ENCODE data around the gene RAD51AP1. TPM values are rescaled to one million over a fixed set of nuclear protein-coding genes. Genes with fewer than 3 reads are reported as not detected.
A peak's percentile ranks its signal among the peaks of the same experiment; 100 is the strongest.

Gene RAD51AP1
- total and polyA plus RNA-seq, 5 experiments from 2014 or later = 0.74 to 2.0 (median 1.6) TPM

DNA sequence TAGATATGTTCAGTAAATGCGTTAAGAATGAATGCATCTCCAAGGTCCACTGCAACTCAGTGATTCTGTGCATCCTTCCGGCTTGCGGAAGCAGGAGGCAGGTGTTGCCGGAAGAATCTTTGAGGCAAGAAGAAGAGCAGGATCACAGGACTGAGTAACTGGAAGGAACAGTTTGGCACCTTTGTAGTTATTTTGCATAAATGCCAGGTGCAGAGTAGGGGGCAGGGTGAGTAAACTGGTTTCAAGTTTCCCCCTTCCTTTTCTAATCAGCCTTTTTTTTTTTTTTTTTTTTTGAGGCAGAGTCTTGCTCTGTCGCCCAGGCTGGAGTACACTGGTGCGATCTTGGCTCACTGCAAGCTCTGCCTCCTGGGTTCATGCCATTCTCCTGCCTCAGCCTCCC, 45.6 kb downstream of the RAD51AP1 start:
- POLR2A ChIA-PET = no interaction called here
- Mint-ChIP-seq H3K4me3 (no peak overlapping the region), H3K27me3 (peaks cover 6 to 31% (median 11%) of the 10 kb centered on the region in 5 donors)

DNA sequence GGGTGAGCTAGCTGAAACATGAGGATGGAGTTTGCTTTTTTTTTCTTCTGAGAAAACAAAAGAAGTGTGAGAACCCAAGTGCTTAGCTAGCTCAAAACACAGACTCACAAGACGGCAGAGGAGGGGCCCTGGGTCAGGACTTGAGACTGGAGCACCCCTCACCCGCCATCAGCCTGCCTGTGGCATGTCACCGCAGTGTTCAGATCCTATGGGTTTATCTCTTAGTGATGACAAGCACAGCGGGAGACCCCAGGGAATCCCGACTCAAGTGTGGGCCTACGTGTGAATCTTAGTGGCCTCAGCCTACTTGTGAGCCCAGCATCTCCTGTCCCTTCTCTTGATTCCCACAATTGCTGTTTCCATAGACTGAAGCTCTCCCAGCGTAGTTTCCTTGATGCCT, 46.2 kb downstream of the RAD51AP1 start:
- Mint-ChIP-seq H3K36me3 (peaks cover 0 to 4% (median 0%) of the 10 kb centered on the region in 3 donors), H3K4me1 (no peaks in the 10 kb centered on the region), H3K27ac (no peak overlapping the region), H3K4me3 (no peak overlapping the region), H3K9me3 (peaks cover 0 to 4% (median 0%) of the 10 kb centered on the region in 9 donors), H3K27me3 (peaks cover 6 to 31% (median 11%) of the 10 kb centered on the region in 5 donors)
- no peak for DNase-seq
- ATAC-seq = no peak
- POLR2A ChIA-PET = no interaction called here

More for the DNA sequence above, 45.6 kb downstream of the RAD51AP1 start:
- no peak for ATAC-seq
- no peaks in the 10 kb centered on the region for H3K4me1 Mint-ChIP-seq
- DNase-seq = no peak
- no peak overlapping the region for H3K27ac Mint-ChIP-seq
- H3K9me3 Mint-ChIP-seq = no peaks in the 10 kb centered on the region
- H3K36me3 Mint-ChIP-seq = no peaks in the 10 kb centered on the region

DNA sequence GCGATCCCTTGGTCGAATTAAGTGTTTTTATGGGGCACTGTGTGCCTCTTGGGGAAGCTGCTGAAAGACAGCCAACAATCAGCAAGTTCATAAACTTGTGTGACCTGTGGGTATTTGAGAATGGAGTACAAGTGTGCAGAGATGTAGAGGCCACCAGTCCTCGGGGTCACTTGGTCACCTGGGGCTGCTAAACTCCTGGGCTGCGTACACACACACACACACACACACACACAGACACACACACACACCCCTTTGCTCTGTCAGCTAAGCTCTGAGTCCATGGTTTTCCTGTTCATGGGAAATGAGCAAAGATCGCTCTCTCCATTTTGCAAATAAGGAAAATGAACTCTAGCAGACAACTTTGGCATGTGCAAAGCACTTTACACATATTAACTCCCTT, 47.8 kb downstream of the RAD51AP1 start:
- ATAC-seq (no peak), DNase-seq (no peak)
- no peaks in the 10 kb centered on the region for H3K4me1 Mint-ChIP-seq
- H3K27me3 Mint-ChIP-seq = peaks cover 3 to 28% (median 11%) of the 10 kb centered on the region in 5 donors
- H3K27ac Mint-ChIP-seq = no peak overlapping the region
- H3K4me3 Mint-ChIP-seq = no peak overlapping the region
- H3K36me3 Mint-ChIP-seq = peaks cover 0 to 4% (median 0%) of the 10 kb centered on the region in 3 donors
- peaks cover 0 to 4% (median 0%) of the 10 kb centered on the region in 9 donors for H3K9me3 Mint-ChIP-seq
- POLR2A ChIA-PET = no interaction called here

- POLR2A ChIA-PET = no interaction called here
- no peak for DNase-seq
- Mint-ChIP-seq H3K36me3 (peaks cover 0 to 4% (median 0%) of the 10 kb centered on the region in 3 donors), H3K27me3 (peaks cover 3 to 28% (median 11%) of the 10 kb centered on the region in 5 donors), H3K4me3 (no peak overlapping the region), H3K4me1 (no peaks in the 10 kb centered on the region), H3K9me3 (peaks cover 0 to 4% (median 0%) of the 10 kb centered on the region in 9 donors), H3K27ac (no peak overlapping the region)
- ATAC-seq = no peak
These were observed 48.4 kb downstream of the RAD51AP1 start for GRCh38 chr12:4587108-4587507.

DNA sequence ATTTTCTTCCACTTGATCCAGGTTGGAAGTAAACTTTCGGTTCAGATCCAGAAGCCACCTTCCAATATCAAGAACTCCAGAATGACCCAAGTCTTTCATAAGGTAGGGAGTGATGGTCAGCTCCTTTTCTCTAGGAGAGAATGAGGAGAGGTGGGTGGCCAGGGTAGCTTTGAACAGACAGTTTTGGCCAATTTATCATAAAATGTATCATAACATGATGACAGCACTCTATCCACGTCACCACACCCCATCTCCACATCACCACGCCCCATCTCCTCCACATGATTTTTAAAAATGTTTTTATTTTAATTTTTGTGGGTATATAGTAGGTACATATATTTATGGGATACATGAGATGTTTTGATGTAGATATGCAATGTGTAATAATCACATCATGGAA, 50.2 kb downstream of the RAD51AP1 start:
- H3K27ac Mint-ChIP-seq = no peak overlapping the region
- H3K27me3 Mint-ChIP-seq = peaks cover 3 to 23% (median 4%) of the 10 kb centered on the region in 5 donors
- no peaks in the 10 kb centered on the region for H3K4me1 Mint-ChIP-seq
- POLR2A ChIA-PET = no interaction called here
- H3K9me3 Mint-ChIP-seq = peaks cover 0 to 4% (median 0%) of the 10 kb centered on the region in 9 donors
- DNase-seq = no peak
- H3K4me3 Mint-ChIP-seq = no peak overlapping the region
- H3K36me3 Mint-ChIP-seq = peaks cover 0 to 4% (median 0%) of the 10 kb centered on the region in 3 donors
- ATAC-seq = no peak

DNA sequence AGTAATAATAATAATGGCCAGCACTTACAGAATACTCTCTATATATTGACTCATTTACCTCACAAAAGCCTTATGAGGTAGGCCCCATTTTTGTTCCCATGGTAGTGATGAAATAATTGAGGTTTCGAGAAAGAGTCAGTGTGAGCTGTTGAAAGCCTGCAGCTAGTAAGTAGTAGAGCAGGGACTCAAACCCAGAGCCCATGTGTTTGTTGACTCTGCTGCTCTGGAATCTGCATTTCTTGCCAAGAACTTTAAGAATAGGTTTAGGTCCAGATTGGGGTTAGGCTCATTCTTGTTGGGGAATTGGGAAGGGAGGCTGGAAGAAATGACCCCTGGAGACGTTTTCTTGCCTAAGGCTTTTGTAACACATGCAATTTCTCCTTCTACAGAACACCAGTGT, 51.3 kb downstream of the RAD51AP1 start:
- H3K4me3 Mint-ChIP-seq = no peak overlapping the region
- no peaks in the 10 kb centered on the region for H3K4me1 Mint-ChIP-seq
- peaks cover 0 to 4% (median 0%) of the 10 kb centered on the region in 3 donors for H3K36me3 Mint-ChIP-seq
- POLR2A ChIA-PET = no interaction called here
- peaks cover 0 to 25% (median 3%) of the 10 kb centered on the region in 5 donors for H3K27me3 Mint-ChIP-seq
- no peak for ATAC-seq
- no peak overlapping the region for H3K27ac Mint-ChIP-seq
- peaks cover 0 to 4% (median 0%) of the 10 kb centered on the region in 9 donors for H3K9me3 Mint-ChIP-seq
- no peak for DNase-seq

GRCh38 chr12:4591180-4591687, 52.5 kb downstream of the RAD51AP1 start:
- peaks cover 0 to 4% (median 0%) of the 10 kb centered on the region in 9 donors for H3K9me3 Mint-ChIP-seq
- ATAC-seq (no peak), DNase-seq (no peak)
- H3K27ac Mint-ChIP-seq = no peak overlapping the region
- H3K27me3 Mint-ChIP-seq = peaks cover 0 to 23% (median 2%) of the 10 kb centered on the region in 5 donors
- H3K36me3 Mint-ChIP-seq = peaks cover 0 to 4% (median 0%) of the 10 kb centered on the region in 3 donors
- POLR2A ChIA-PET = no interaction called here
- H3K4me3 Mint-ChIP-seq = no peak overlapping the region
- H3K4me1 Mint-ChIP-seq = no peaks in the 10 kb centered on the region

DNA sequence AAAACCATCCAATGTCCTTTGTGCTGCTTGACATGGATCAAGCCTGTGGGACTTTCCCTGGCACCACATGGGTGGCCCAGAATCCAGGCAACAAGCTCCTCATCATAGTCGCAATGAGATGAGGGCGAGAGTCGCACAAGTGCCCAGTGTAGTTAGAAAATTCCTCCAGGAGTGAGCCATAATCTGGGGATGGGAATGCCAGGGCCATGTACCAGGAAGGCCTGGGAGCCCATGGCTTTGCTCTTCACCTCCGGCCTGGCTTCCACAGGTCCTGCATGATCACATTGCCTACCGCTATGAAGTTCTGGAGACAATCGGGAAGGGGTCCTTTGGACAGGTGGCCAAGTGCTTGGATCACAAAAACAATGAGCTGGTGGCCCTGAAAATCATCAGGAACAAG, 57.2 kb downstream of the RAD51AP1 start:
- no peak overlapping the region for H3K27ac Mint-ChIP-seq
- H3K36me3 Mint-ChIP-seq = no peaks in the 10 kb centered on the region
- H3K4me3 Mint-ChIP-seq = no peak overlapping the region
- POLR2A ChIA-PET = interaction anchor here (1.5 kb wide), 1 partner anchor 9 kb away, joined by 3 read pairs; no protein-coding TSS in a partner anchor
- DNase-seq (no peak), ATAC-seq (no peak)
- H3K9me3 Mint-ChIP-seq = no peaks in the 10 kb centered on the region
- H3K4me1 Mint-ChIP-seq = no peaks in the 10 kb centered on the region
- H3K27me3 Mint-ChIP-seq = peaks cover 0 to 15% (median 2%) of the 10 kb centered on the region in 5 donors

GRCh38 chr12:4603421-4603820, 64.7 kb downstream of the RAD51AP1 start:
- H3K27ac Mint-ChIP-seq = peak overlapping the region in 1 of 10 donors; percentile 5
- peaks cover 0 to 4% (median 3%) of the 10 kb centered on the region in 3 donors for H3K36me3 Mint-ChIP-seq
- no peak overlapping the region for H3K4me3 Mint-ChIP-seq
- peaks cover 22 to 32% (median 29%) of the 10 kb centered on the region in 4 donors for H3K4me1 Mint-ChIP-seq
- peaks cover 0 to 20% (median 10%) of the 10 kb centered on the region in 5 donors for H3K27me3 Mint-ChIP-seq
- ATAC-seq (no peak), DNase-seq (no peak)
- H3K9me3 Mint-ChIP-seq = no peaks in the 10 kb centered on the region
- POLR2A ChIA-PET = interaction anchor here (2.8 kb wide), 1 partner anchor 46 kb away, joined by 10 read pairs; the partner anchor contains the start of genes AKAP3 and NDUFA9

GRCh38 chr12:4603946-4604345, 65.3 kb downstream of the RAD51AP1 start:
- POLR2A ChIA-PET = interaction anchor here (2.8 kb wide), 1 partner anchor 45 kb away, joined by 10 read pairs; the partner anchor contains the start of genes AKAP3 and NDUFA9
- no peak for ATAC-seq
- H3K4me3 Mint-ChIP-seq = no peak overlapping the region
- DNase-seq = no peak
- peaks cover 0 to 6% (median 4%) of the 10 kb centered on the region in 3 donors for H3K36me3 Mint-ChIP-seq
- H3K9me3 Mint-ChIP-seq = no peaks in the 10 kb centered on the region
- H3K27ac Mint-ChIP-seq = no peak overlapping the region
- peaks cover 23 to 34% (median 30%) of the 10 kb centered on the region in 4 donors for H3K4me1 Mint-ChIP-seq
- H3K27me3 Mint-ChIP-seq = peaks cover 0 to 20% (median 10%) of the 10 kb centered on the region in 5 donors

DNA sequence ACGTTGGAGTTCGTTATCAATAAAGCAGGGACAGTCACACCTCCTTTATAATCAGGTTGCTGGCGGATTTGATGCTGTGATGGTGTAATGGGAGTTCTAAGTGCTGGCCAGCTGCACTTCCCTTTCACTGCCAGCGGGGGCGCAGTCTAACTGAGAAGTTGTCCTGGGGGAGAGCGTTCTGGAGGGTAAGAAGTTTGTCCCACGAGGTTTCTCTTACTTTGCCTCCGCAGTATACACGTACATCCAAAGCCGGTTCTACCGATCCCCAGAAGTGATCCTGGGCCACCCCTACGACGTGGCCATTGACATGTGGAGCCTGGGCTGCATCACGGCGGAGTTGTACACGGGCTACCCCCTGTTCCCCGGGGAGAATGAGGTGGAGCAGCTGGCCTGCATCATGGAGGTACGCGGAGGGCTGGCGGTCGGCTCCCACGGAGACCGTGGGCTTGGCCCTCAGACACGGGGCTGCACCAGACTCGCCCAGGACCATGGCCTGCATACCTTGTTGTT, 66.0 kb downstream of the RAD51AP1 start:
- Mint-ChIP-seq H3K27me3 (peaks cover 0 to 20% (median 10%) of the 10 kb centered on the region in 5 donors), H3K27ac (peak overlapping the region; percentile 90 to 97 (median 96)), H3K4me3 (peak overlapping the region; percentile 95 to 99 (median 98)), H3K36me3 (peaks cover 0 to 10% (median 4%) of the 10 kb centered on the region in 3 donors), H3K9me3 (no peaks in the 10 kb centered on the region), H3K4me1 (peaks cover 27 to 39% (median 34%) of the 10 kb centered on the region in 4 donors)
- peak; percentile 96 for ATAC-seq
- POLR2A ChIA-PET = interaction anchor here (0.7 to 2.8 kb wide), 3 partner anchors 9 to 54 kb away, joined by 3 to 10 read pairs (median 5); partner anchors contain the start of genes AKAP3 and NDUFA9
- peak; percentile 59 to 86 (median 76) for DNase-seq

GRCh38 chr12:4607056-4607455, 68.4 kb downstream of the RAD51AP1 start:
- peak overlapping the region in 3 of 10 donors; percentile 2 to 59 (median 33) for H3K4me3 Mint-ChIP-seq
- no peak for DNase-seq
- no peak for ATAC-seq
- H3K4me1 Mint-ChIP-seq = peaks cover 27 to 39% (median 35%) of the 10 kb centered on the region in 4 donors
- POLR2A ChIA-PET = no interaction called here
- H3K36me3 Mint-ChIP-seq = peaks cover 4 to 31% (median 4%) of the 10 kb centered on the region in 3 donors
- H3K9me3 Mint-ChIP-seq = no peaks in the 10 kb centered on the region
- H3K27ac Mint-ChIP-seq = peak overlapping the region in 8 of 10 donors; percentile 4 to 75 (median 58)
- peaks cover 0 to 17% (median 10%) of the 10 kb centered on the region in 5 donors for H3K27me3 Mint-ChIP-seq

DNA sequence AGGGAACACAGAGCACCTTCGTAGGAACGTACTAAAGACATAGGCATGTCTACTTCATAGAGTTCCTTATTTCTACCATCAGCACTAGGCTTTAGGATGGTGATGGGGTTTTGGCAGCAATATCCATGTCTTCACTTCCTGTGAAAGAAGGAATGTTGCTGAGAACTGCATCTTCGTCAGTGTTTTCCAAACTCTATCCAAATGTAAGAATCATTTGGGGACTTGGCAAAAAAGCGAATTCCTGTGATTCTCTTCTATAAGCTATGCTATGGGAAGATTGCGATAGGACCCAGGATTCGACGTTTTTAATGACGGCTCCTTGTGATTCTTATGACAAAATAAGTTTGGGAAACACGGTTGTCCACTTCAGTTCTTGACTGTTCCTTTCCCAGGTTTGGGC, 70.4 kb downstream of the RAD51AP1 start:
- ATAC-seq (no peak), DNase-seq (no peak)
- Mint-ChIP-seq H3K27ac (peak overlapping the region in 4 of 10 donors; percentile 2 to 82 (median 42)), H3K9me3 (no peaks in the 10 kb centered on the region), H3K4me3 (no peak overlapping the region), H3K36me3 (peaks cover 4 to 49% (median 9%) of the 10 kb centered on the region in 3 donors), H3K27me3 (no peaks in the 10 kb centered on the region), H3K4me1 (peaks cover 27 to 39% (median 35%) of the 10 kb centered on the region in 4 donors)
- POLR2A ChIA-PET = no interaction called here
